HepG2 (cell line): ENCODE measurements around the gene ANKRD31. TPM values are rescaled to one million over a fixed set of nuclear protein-coding genes. Genes with fewer than 3 reads are reported as not detected.

Source experiments
- ATAC-seq: fragments of 200-7000 bp; cut with Tn5 transposase; 3 replicates; pipeline ENCODE4 v1.9.1; 2020; ENCODE audit warnings: mild to moderate bottlenecking, moderate library complexity
- BruUV-seq: library from RNA; stranded (reverse); fragments of 400-500 nt; replicated peaks from 2 replicates; lab custom pipeline; 2021; lab: Mats Ljungman, UMichigan
- CTCF ChIA-PET: fragments of 300-600 bp; formaldehyde crosslinking; extraction: SDS; loops from one replicate; lab custom pipeline; 2021; ENCODE audit warnings: low total read pairs, inconsistent platforms, low intra/inter-chr PET ratio; lab: Yijun Ruan, JAX
- POLR2A ChIA-PET: fragments of 350-600 bp; sonication (Branson Sonifier 250); formaldehyde crosslinking; loops from one replicate; lab custom pipeline; 2020; ENCODE audit warnings: antibody characterized with exemption, inconsistent platforms; lab: Yijun Ruan, JAX
- DNase-seq: peaks from one replicate; pipeline ENCODE4 v3.0.0-alpha.2; 2015; ENCODE audit warnings: low spot score
- FAIRE-seq: peaks from 3 replicates; lab custom pipeline; 2011; peaks lifted over from hg19 to GRCh38; lab: Jason Lieb, UNC
- H2AFZ ChIP-seq: one replicate; pipeline ENCODE4 v1.6.1; 2011; ENCODE audit warnings: low read length, inconsistent platforms
- H3K27ac ChIP-seq: fragments of 300-600 bp; 3 replicates; pipeline ENCODE4 v1.8.0; 2011; ENCODE audit warnings: mixed run types, mild to moderate bottlenecking, mixed read lengths, low read length, inconsistent platforms; ENCODE audit not compliant: insufficient read depth; ENCODE audit errors: extremely low read length
- H3K27me3 ChIP-seq, 2 experiments: fragments of 200-600 bp in 1 of 2; 2 replicates in 1 of 2; 3 replicates in 1 of 2; pipeline versions ENCODE4 v1.6.0 to v1.8.0; 2011; ENCODE audit warnings: low read length in 2 of 2, mild to moderate bottlenecking in 2 of 2, moderate library complexity in 2 of 2, inconsistent platforms in 1 of 2; ENCODE audit not compliant: insufficient read depth in 2 of 2, control insufficient read depth in 1 of 2
- H3K36me3 ChIP-seq, 2 experiments: fragments of 200-600 bp in 1 of 2; replicated peaks in 1 of 2; 2 replicates in 1 of 2; 3 replicates in 1 of 2; pipeline versions ENCODE4 v1.5.1 to v1.8.0; 2011; ENCODE audit warnings: low read length in 2 of 2, inconsistent platforms in 1 of 2; ENCODE audit not compliant: insufficient read depth in 2 of 2, control insufficient read depth in 1 of 2
- H3K4me1 ChIP-seq: 2 replicates; pipeline ENCODE4 v1.5.1; 2012; ENCODE audit warnings: low read length, inconsistent platforms; ENCODE audit not compliant: insufficient read depth
- H3K4me2 ChIP-seq: 2 replicates; pipeline ENCODE4 v1.6.0; 2011; ENCODE audit warnings: low read depth, low read length, inconsistent platforms
- H3K4me3 ChIP-seq, 3 experiments: fragments of 200-600 bp in 1 of 3; sonication (generic), shearing (Covaris generic) in 1 of 3; replicated peaks in 1 of 3; 2 replicates each; pipeline ENCODE4 v1.5.1; 2011 to 2016; ENCODE audit warnings: low read length in 3 of 3, inconsistent platforms in 2 of 3, low read depth in 2 of 3, mild to moderate bottlenecking in 2 of 3, control low read depth in 1 of 3, mixed read lengths in 1 of 3; ENCODE audit not compliant: insufficient read depth in 1 of 3
- H3K79me2 ChIP-seq: one replicate; pipeline ENCODE4 v1.6.1; 2011; ENCODE audit warnings: low read length, inconsistent platforms; ENCODE audit not compliant: insufficient read depth
- H3K9ac ChIP-seq: 2 replicates; pipeline ENCODE4 v1.6.0; 2011; ENCODE audit warnings: mild to moderate bottlenecking, low read depth, low read length, inconsistent platforms; ENCODE audit not compliant: insufficient read depth
- H3K9me3 ChIP-seq: 2 replicates; pipeline ENCODE4 v1.5.1; 2012; ENCODE audit warnings: mild to moderate bottlenecking, low read length
- H4K20me1 ChIP-seq: 2 replicates; pipeline ENCODE4 v1.6.0; 2011; ENCODE audit warnings: inconsistent platforms, mild to moderate bottlenecking, low read length, moderate library complexity; ENCODE audit not compliant: insufficient read depth
- ARNT2 ChIP-seq: sonication (generic); formaldehyde crosslinking; IDR thresholded peaks from 2 replicates; pipeline ENCODE4 v1.8.0; 2022; ENCODE audit warnings: mild to moderate bottlenecking, low read depth, missing genetic modification reagents, moderate library complexity
- HIVEP1 ChIP-seq: sonication (generic); formaldehyde crosslinking; IDR thresholded peaks from 2 replicates; pipeline ENCODE4 v1.4.0; 2020; ENCODE audit warnings: mild to moderate bottlenecking, missing genetic modification reagents
- HOXD1 ChIP-seq: sonication (generic); formaldehyde crosslinking; IDR thresholded peaks from 2 replicates; pipeline ENCODE4 v1.5.0; 2020; ENCODE audit warnings: missing genetic modification reagents
- KLF13 ChIP-seq: sonication (generic); formaldehyde crosslinking; IDR thresholded peaks from 2 replicates; pipeline ENCODE4 v1.4.0; 2020; ENCODE audit warnings: mild to moderate bottlenecking, missing genetic modification reagents
- RBFOX2 ChIP-seq: fragments of 200-400 bp; formaldehyde crosslinking; IDR thresholded peaks from 2 replicates; pipeline ENCODE4 v1.6.1; 2017; ENCODE audit warnings: low read depth, mild to moderate bottlenecking, low read length
- SRY ChIP-seq: sonication (generic); formaldehyde crosslinking; IDR thresholded peaks from 2 replicates; pipeline ENCODE4 v1.8.0; 2022; ENCODE audit warnings: mild to moderate bottlenecking, missing genetic modification reagents
- THAP8 ChIP-seq: sonication (generic); formaldehyde crosslinking; IDR thresholded peaks from 2 replicates; pipeline ENCODE4 v1.5.1; 2020; ENCODE audit warnings: missing genetic modification reagents, mild to moderate bottlenecking, borderline replicate concordance
- ZNF121 ChIP-seq: sonication (generic); formaldehyde crosslinking; IDR thresholded peaks from 2 replicates; pipeline ENCODE4 v1.5.0; 2020; ENCODE audit warnings: mild to moderate bottlenecking, missing genetic modification reagents
- ZNF143 ChIP-seq: sonication (generic); formaldehyde crosslinking; IDR thresholded peaks from 2 replicates; pipeline ENCODE4 v1.4.0; 2020; ENCODE audit warnings: missing genetic modification reagents
- ZNF225 ChIP-seq: sonication (generic); formaldehyde crosslinking; IDR thresholded peaks from 2 replicates; pipeline ENCODE4 v1.4.0; 2020; ENCODE audit warnings: mild to moderate bottlenecking, missing genetic modification reagents
- ZNF556 ChIP-seq: sonication (generic); formaldehyde crosslinking; IDR thresholded peaks from 2 replicates; pipeline ENCODE4 v1.4.0; 2020; ENCODE audit warnings: mild to moderate bottlenecking, missing genetic modification reagents, borderline replicate concordance
- WGBS: methylation state at CpG from one replicate; pipeline ENCODE4 v1.1.6; 2017; ENCODE audit warnings: low lambda C conversion rate; 5-methylcytosine and 5-hydroxymethylcytosine counted together
- in situ Hi-C: cut with HindIII; loops from 2 replicates; pipeline ENCODE4 v1.10.0; 2017; ENCODE audit warnings: low pct_unique_long_range_greater_than_20kb; ENCODE audit not compliant: extremely low pct_ligation_motif_present
- intact Hi-C: fragments of 100-400 bp; cut with micrococcal nuclease; formaldehyde crosslinking; loops from one replicate; pipeline ENCODE4 v1.10.0; 2022; ENCODE audit not compliant: unreplicated experiment
- polyA plus RNA-seq, 8 experiments: library from polyadenylated mRNA; depleted of rRNA in 3 of 8; stranded (reverse) in 7 of 8; unstranded in 1 of 8; fragments of >200 nt; fragmentation: Illumina TruSeq in 4 of 8; extraction: Trizol in 4 of 8; gene quantifications; 2 replicates each; pipeline versions ENCODE4 v1.2.1 to v1.2.3, GENCODE V29; 2011 to 2016; ENCODE audit warnings: low read depth in 4 of 8, missing spikeins in 1 of 8, mixed read lengths in 1 of 8; ENCODE audit not compliant: insufficient read depth in 1 of 8
- total RNA-seq, 5 experiments: library from RNA; depleted of rRNA; stranded (reverse); fragments of >200 nt; fragmentation: Illumina TruSeq; extraction: Trizol; gene quantifications; 2 replicates each; pipeline ENCODE4 v1.2.3, GENCODE V29; 2016; ENCODE audit warnings: low read depth in 1 of 5

ANKRD31 gene
- total and polyA plus RNA-seq, 2 of the 13 experiments (the other 11 are each of a cell fraction or from before 2014, with no cell fraction given) = 0.01 to 0.09 TPM

- in situ Hi-C loops (no loop called here), intact Hi-C loops (no loop called here)
- no peak overlapping the region for H3K9ac ChIP-seq
- H2AFZ ChIP-seq = no peak overlapping the region
- POLR2A ChIA-PET = no interaction called here
- H3K27ac ChIP-seq = no peak overlapping the region
- no peaks in the 10 kb centered on the region for H4K20me1 ChIP-seq
- WGBS = 44% methylated on average over 1 of the region's 1 CpG
- H3K36me3 ChIP-seq = no peaks in the 10 kb centered on the region
- no peak for TF ChIP-seq SRY (CRISPR knock-in tag)
- no peak for TF ChIP-seq ZNF556
- TF ChIP-seq HOXD1 (CRISPR knock-in tag) = no peak
- TF ChIP-seq HIVEP1 (CRISPR knock-in tag) = no peak
- TF ChIP-seq ZNF225 (CRISPR knock-in tag) = no peak
- TF ChIP-seq ZNF121 (CRISPR knock-in tag) = no peak
- TF ChIP-seq ZNF143 (CRISPR knock-in tag) = no peak
- no peak for TF ChIP-seq KLF13 (CRISPR knock-in tag)
- no peak for TF ChIP-seq ARNT2 (CRISPR knock-in tag)
- TF ChIP-seq RBFOX2 = no peak
- no peak for TF ChIP-seq THAP8 (CRISPR knock-in tag)
- H3K27me3 ChIP-seq = no peaks in the 10 kb centered on the region; a peak in 2 of 5 replicates
- ATAC-seq (no peak), FAIRE-seq (no peak), DNase-seq (no peak)
- H3K79me2 ChIP-seq = no peaks in the 10 kb centered on the region
- CTCF ChIA-PET = no interaction called here
- H3K9me3 ChIP-seq = no peaks in the 10 kb centered on the region
- no peak overlapping the region for H3K4me2 ChIP-seq
- no peaks in the 10 kb centered on the region for H3K4me1 ChIP-seq
- H3K4me3 ChIP-seq = no peak overlapping the region
- BruUV-seq = no TSS peak
These were observed 127.6 kb downstream of the ANKRD31 start for GRCh38 chr5:75108931-75109596.
